Subcutaneous abdominal adipose tissue (tissue), 5 donors: ENCODE results near the gene ZSCAN26.

Experiments used
- H3K27ac ChIP-seq: one replicate; pipeline ENCODE4 v1.7.0; 2013; ENCODE audit warnings: low read depth, mild to moderate bottlenecking, inconsistent platforms, low read length, moderate library complexity
- H3K27me3 ChIP-seq, 5 donors: one replicate each; pipeline ENCODE4 v1.7.0; 2013; ENCODE audit warnings: low read length in 5 of 5, inconsistent platforms in 1 of 5; ENCODE audit not compliant: control insufficient read depth in 5 of 5, insufficient read depth in 4 of 5
- H3K36me3 ChIP-seq, 5 donors: one replicate each; pipeline ENCODE4 v1.7.0; 2013; ENCODE audit warnings: low read length in 5 of 5; ENCODE audit not compliant: control insufficient read depth in 5 of 5, insufficient read depth in 5 of 5
- H3K4me1 ChIP-seq, 5 donors: one replicate each; pipeline ENCODE4 v1.7.0; 2013; ENCODE audit warnings: low read length in 5 of 5, mild to moderate bottlenecking in 3 of 5, moderate library complexity in 1 of 5; ENCODE audit not compliant: control insufficient read depth in 5 of 5, insufficient read depth in 5 of 5
- H3K4me3 ChIP-seq, 5 donors: one replicate each; pipeline ENCODE4 v1.7.0; 2013; ENCODE audit warnings: low read length in 5 of 5, low read depth in 1 of 5
- H3K9ac ChIP-seq, 5 donors: one replicate each; pipeline ENCODE4 v1.7.0; 2013; ENCODE audit warnings: low read length in 5 of 5, mild to moderate bottlenecking in 4 of 5, moderate library complexity in 3 of 5
- H3K9me3 ChIP-seq, 5 donors: one replicate each; pipeline ENCODE4 v1.7.0; 2013; ENCODE audit warnings: low read length in 5 of 5; ENCODE audit not compliant: control insufficient read depth in 5 of 5
- donor health status: healthy.
- donor health status: healthy.
- donor health status: healthy.
- donor health status: healthy.
- donor health status: healthy.

The ZSCAN26 gene

GRCh38 chr6:28266962-28267694 lies at the start of gene ZSCAN26:
Gene ZSCAN26, plus strand, starts transcription at chr6:28267143. Its CDS starts 4,777 bp downstream, at chr6:28271920.
- H3K27ac ChIP-seq = peak within 1 kb of the TSS; percentile 57

GRCh38 chr6:28217890-28218289 lies 49.1 kb upstream of the ZSCAN26 start:
- Histone ChIP-seq H3K9ac (no peak overlapping the region), H3K4me3 (peak overlapping the region; percentile 67 to 77 (median 71)), H3K9me3 (no peaks in the 10 kb centered on the region), H3K36me3 (no peaks in the 10 kb centered on the region), H3K27ac (no peak overlapping the region), H3K27me3 (peaks cover 0 to 26% (median 16%) of the 10 kb centered on the region in 5 donors), H3K4me1 (peaks cover 3 to 19% (median 15%) of the 10 kb centered on the region in 5 donors)

More at GRCh38 chr6:28266962-28267694, at the start of gene ZSCAN26:
- peaks cover 0 to 22% (median 16%) of the 10 kb centered on the region in 5 donors for H3K4me1 ChIP-seq
- peaks cover 0 to 2% (median 0%) of the 10 kb centered on the region in 5 donors for H3K9me3 ChIP-seq
- peak within 1 kb of the TSS; percentile 87 to 96 (median 94) for H3K4me3 ChIP-seq
- peak within 1 kb of the TSS; percentile 64 to 96 (median 88) for H3K9ac ChIP-seq
- no peaks in the 10 kb centered on the region for H3K27me3 ChIP-seq
- H3K36me3 ChIP-seq = peaks cover under 1 to 5% (median 5%) of the 10 kb centered on the region in 5 donors

- H3K9me3 ChIP-seq = no peaks in the 10 kb centered on the region
- H3K27me3 ChIP-seq = peaks cover 0 to 23% (median 14%) of the 10 kb centered on the region in 5 donors
- H3K9ac ChIP-seq = peak overlapping the region; percentile 26 to 86 (median 70)
- no peaks in the 10 kb centered on the region for H3K36me3 ChIP-seq
- peak overlapping the region; percentile 41 for H3K27ac ChIP-seq
- peaks cover 2 to 16% (median 13%) of the 10 kb centered on the region in 5 donors for H3K4me1 ChIP-seq
- peak overlapping the region; percentile 67 to 77 (median 71) for H3K4me3 ChIP-seq
Measured at GRCh38 chr6:28218312-28219248, 48.4 kb upstream of the ZSCAN26 start.

- peaks cover 0 to 14% (median 13%) of the 10 kb centered on the region in 5 donors for H3K27me3 ChIP-seq
- H3K4me1 ChIP-seq = peaks cover 2 to 23% (median 20%) of the 10 kb centered on the region in 5 donors
- H3K27ac ChIP-seq = no peak overlapping the region
- H3K9me3 ChIP-seq = no peaks in the 10 kb centered on the region
- H3K36me3 ChIP-seq = no peaks in the 10 kb centered on the region
- no peak overlapping the region for H3K9ac ChIP-seq
- H3K4me3 ChIP-seq = no peak overlapping the region
Measured at GRCh38 chr6:28220257-28221133, 46.4 kb upstream of the ZSCAN26 start.

GRCh38 chr6:28224131-28225055 lies 42.5 kb upstream of the ZSCAN26 start:
- peaks cover 0 to 10% (median 4%) of the 10 kb centered on the region in 5 donors for H3K27me3 ChIP-seq
- peak overlapping the region; percentile 39 for H3K27ac ChIP-seq
- peaks cover 2 to 19% (median 17%) of the 10 kb centered on the region in 5 donors for H3K4me1 ChIP-seq
- peak overlapping the region; percentile 79 to 94 (median 86) for H3K4me3 ChIP-seq
- peaks cover 15 to 24% (median 24%) of the 10 kb centered on the region in 5 donors for H3K36me3 ChIP-seq
- H3K9me3 ChIP-seq = no peaks in the 10 kb centered on the region
- peak overlapping the region in 4 of 5 donors; percentile 77 to 88 (median 82) for H3K9ac ChIP-seq

GRCh38 chr6:28225056-28225834 lies 41.7 kb upstream of the ZSCAN26 start, which contains the start of gene ZSCAN9:
Gene ZSCAN9, plus strand, starts transcription at chr6:28225275. Its CDS starts 1,810 bp downstream, at chr6:28227085.
- H3K9me3 ChIP-seq = no peaks in the 10 kb centered on the region
- peaks cover 2 to 19% (median 17%) of the 10 kb centered on the region in 5 donors for H3K4me1 ChIP-seq
- peak within 1 kb of the TSS; percentile 79 to 94 (median 86) for H3K4me3 ChIP-seq
- peak within 1 kb of the TSS; percentile 17 to 88 (median 78) for H3K9ac ChIP-seq
- H3K36me3 ChIP-seq = peaks cover 18 to 30% (median 27%) of the 10 kb centered on the region in 5 donors
- H3K27me3 ChIP-seq = peaks cover 0 to 10% (median 4%) of the 10 kb centered on the region in 5 donors
- peak within 1 kb of the TSS; percentile 39 for H3K27ac ChIP-seq

- no peak overlapping the region for H3K9ac ChIP-seq
- peaks cover 2 to 19% (median 17%) of the 10 kb centered on the region in 5 donors for H3K4me1 ChIP-seq
- no peak overlapping the region for H3K27ac ChIP-seq
- H3K36me3 ChIP-seq = peaks cover 28 to 40% (median 35%) of the 10 kb centered on the region in 5 donors
- H3K4me3 ChIP-seq = no peak overlapping the region
- peaks cover 0 to 6% (median 3%) of the 10 kb centered on the region in 5 donors for H3K27me3 ChIP-seq
- no peaks in the 10 kb centered on the region for H3K9me3 ChIP-seq
Measured at GRCh38 chr6:28226460-28226859, 40.5 kb upstream of the ZSCAN26 start.

- Histone ChIP-seq H3K36me3 (peaks cover 41 to 61% (median 51%) of the 10 kb centered on the region in 5 donors), H3K27ac (no peak overlapping the region), H3K27me3 (no peaks in the 10 kb centered on the region), H3K9ac (no peak overlapping the region), H3K4me1 (peaks cover 0 to 10% (median 0%) of the 10 kb centered on the region in 5 donors), H3K9me3 (no peaks in the 10 kb centered on the region), H3K4me3 (no peak overlapping the region)
Measured at GRCh38 chr6:28232785-28233184, 34.2 kb upstream of the ZSCAN26 start.
